Neuronal stem cell (in vitro differentiated cells): Measurements from ENCODE around the gene SHANK3.

Source experiments
- DNase-seq: peaks from one replicate; pipeline ENCODE4 v3.0.0-alpha.2; 2013; ENCODE audit warnings: low spot score
- H2AFZ ChIP-seq: one replicate; pipeline ENCODE4 v1.6.1; 2013; ENCODE audit warnings: mild to moderate bottlenecking, low read length, inconsistent platforms
- H2AK5ac ChIP-seq: 2 replicates; pipeline ENCODE4 v1.6.1; 2013; ENCODE audit warnings: low read depth, mild to moderate bottlenecking, inconsistent platforms, low read length, moderate library complexity, mixed read lengths
- H2BK120ac ChIP-seq: 2 replicates; pipeline ENCODE4 v1.6.1; 2013; ENCODE audit warnings: low read depth, mild to moderate bottlenecking, inconsistent platforms, low read length, moderate library complexity, mixed read lengths
- H2BK12ac ChIP-seq: one replicate; pipeline ENCODE4 v1.6.1; 2013; ENCODE audit warnings: low read length, inconsistent platforms
- H2BK15ac ChIP-seq: 2 replicates; pipeline ENCODE4 v1.6.1; 2013; ENCODE audit warnings: mild to moderate bottlenecking, low read length, inconsistent platforms, mixed read lengths
- H2BK5ac ChIP-seq: one replicate; pipeline ENCODE4 v1.6.1; 2013; ENCODE audit warnings: inconsistent platforms, mild to moderate bottlenecking, low read length, moderate library complexity
- H3K14ac ChIP-seq: one replicate; pipeline ENCODE4 v1.6.1; 2013; ENCODE audit warnings: low read length, inconsistent platforms
- H3K18ac ChIP-seq: 2 replicates; pipeline ENCODE4 v1.6.1; 2013; ENCODE audit warnings: low read length, inconsistent platforms
- H3K23ac ChIP-seq: 2 replicates; pipeline ENCODE4 v1.6.1; 2013; ENCODE audit warnings: low read depth, mild to moderate bottlenecking, mixed read lengths, low read length, inconsistent platforms; ENCODE audit not compliant: poor library complexity
- H3K27ac ChIP-seq: replicated peaks from 3 replicates; pipeline ENCODE4 v1.5.1; 2013; ENCODE audit warnings: low read length, inconsistent platforms
- H3K27me3 ChIP-seq, 3 experiments: 2 replicates each; pipeline ENCODE4 v1.6.1; 2013; ENCODE audit warnings: low read length in 3 of 3, mild to moderate bottlenecking in 2 of 3, inconsistent platforms in 1 of 3, low read depth in 1 of 3, mixed read lengths in 1 of 3, moderate library complexity in 1 of 3; ENCODE audit not compliant: control insufficient read depth in 3 of 3, insufficient read depth in 3 of 3
- H3K36me3 ChIP-seq, 2 donors: replicated peaks in 1 of 2; 2 replicates each; pipeline ENCODE4 v1.6.1; 2013; ENCODE audit warnings: low read length in 2 of 2; ENCODE audit not compliant: control insufficient read depth in 2 of 2, insufficient read depth in 2 of 2
- H3K4ac ChIP-seq: 2 replicates; pipeline ENCODE4 v1.6.1; 2013; ENCODE audit warnings: inconsistent platforms, mild to moderate bottlenecking, low read length, moderate library complexity
- H3K4me1 ChIP-seq, 2 donors: 1 replicate in 1 of 2; 2 replicates in 1 of 2; pipeline ENCODE4 v1.6.1; 2013; ENCODE audit warnings: low read length in 2 of 2, low read depth in 1 of 2; ENCODE audit not compliant: control insufficient read depth in 2 of 2, insufficient read depth in 1 of 2
- H3K4me2 ChIP-seq: one replicate; pipeline ENCODE4 v1.6.1; 2013; ENCODE audit warnings: mild to moderate bottlenecking, low read length, inconsistent platforms; ENCODE audit not compliant: insufficient read depth, poor library complexity, severe bottlenecking
- H3K4me3 ChIP-seq, 2 donors: 2 replicates each; pipeline ENCODE4 v1.5.1; 2013; ENCODE audit warnings: low read length in 2 of 2, mild to moderate bottlenecking in 2 of 2, inconsistent platforms in 1 of 2, moderate library complexity in 1 of 2
- H3K79me1 ChIP-seq: one replicate; pipeline ENCODE4 v1.6.1; 2013; ENCODE audit warnings: low read depth, mild to moderate bottlenecking, inconsistent platforms, low read length, moderate library complexity
- H3K9ac ChIP-seq: one replicate; pipeline ENCODE4 v1.6.1; 2013; ENCODE audit warnings: mild to moderate bottlenecking, low read depth, low read length, inconsistent platforms; ENCODE audit not compliant: poor library complexity
- H3K9me3 ChIP-seq, 2 donors: replicated peaks in 1 of 2; 2 replicates each; pipeline versions ENCODE3 to v1.6.1; 2013; ENCODE audit warnings: low read length in 2 of 2, mild to moderate bottlenecking in 2 of 2, inconsistent platforms in 1 of 2, low read depth in 1 of 2, mixed read lengths in 1 of 2, moderate library complexity in 1 of 2; ENCODE audit not compliant: control insufficient read depth in 2 of 2, insufficient read depth in 1 of 2
- H4K8ac ChIP-seq: one replicate; pipeline ENCODE4 v1.6.1; 2013; ENCODE audit warnings: low read depth, mild to moderate bottlenecking, inconsistent platforms, low read length, moderate library complexity
- H4K91ac ChIP-seq: one replicate; pipeline ENCODE4 v1.6.1; 2013; ENCODE audit warnings: low read length, low read depth, mild to moderate bottlenecking, inconsistent platforms; ENCODE audit not compliant: poor library complexity
- WGBS, 2 donors: extraction: QIAGEN DNeasy Blood & Tissue Kit; methylation state at CpG; one replicate each; pipeline ENCODE4 v1.1.7; 2013; ENCODE audit warnings: missing lambda C conversion rate in 2 of 2, mixed read lengths in 1 of 2; ENCODE audit not compliant: insufficient read length in 2 of 2, insufficient replicate concordance in 1 of 2; ENCODE audit errors: extremely low coverage in 2 of 2; 5-methylcytosine and 5-hydroxymethylcytosine counted together

Gene SHANK3

GRCh38 chr22:50676180-50676636 is 3.6 kb downstream of the SHANK3 start:
- Histone ChIP-seq H4K8ac (no peak overlapping the region), H3K14ac (no peak overlapping the region), H2BK5ac (no peak overlapping the region), H4K91ac (no peak overlapping the region), H3K4me1 (peaks cover 12 to 14% of the 10 kb centered on the region in 2 donors), H3K4ac (no peak overlapping the region), H2AK5ac (peak overlapping the region; percentile 94), H3K18ac (no peak overlapping the region), H3K9me3 (peaks cover 0 to 7% of the 10 kb centered on the region in 2 donors), H2AFZ (no peak overlapping the region), H3K9ac (no peak overlapping the region), H3K23ac (peak overlapping the region; percentile 68), H3K27me3 (peaks cover 0 to 8% (median 0%) of the 10 kb centered on the region in 3 experiments), H3K4me2 (no peak overlapping the region), H3K36me3 (peaks cover 10 to 13% of the 10 kb centered on the region in 2 donors), H3K27ac (no peak overlapping the region), H2BK15ac (peak overlapping the region; percentile 15), H3K79me1 (peaks cover 15% of the 10 kb centered on the region), H3K4me3 (peak overlapping the region; percentile 13 to 57), H2BK12ac (no peak overlapping the region), H2BK120ac (no peak overlapping the region)
- no peak for DNase-seq
- no CpG with 5 or more reads among the region's 14 CpGs for WGBS, 2 donors

GRCh38 chr22:50676661-50677492 is 4.3 kb downstream of the SHANK3 start:
- Histone ChIP-seq H3K9ac (no peak overlapping the region), H2BK12ac (no peak overlapping the region), H2BK120ac (no peak overlapping the region), H3K23ac (no peak overlapping the region), H3K36me3 (peaks cover 11 to 13% of the 10 kb centered on the region in 2 donors), H3K4me1 (peaks cover 12 to 14% of the 10 kb centered on the region in 2 donors), H3K14ac (no peak overlapping the region), H2BK15ac (no peak overlapping the region), H3K4me2 (no peak overlapping the region), H3K9me3 (peaks cover 0 to 7% of the 10 kb centered on the region in 2 donors), H4K8ac (no peak overlapping the region), H3K4ac (no peak overlapping the region), H2AK5ac (no peak overlapping the region), H3K18ac (no peak overlapping the region), H2BK5ac (no peak overlapping the region), H3K4me3 (no peak overlapping the region), H3K27me3 (peaks cover 0 to 8% (median 0%) of the 10 kb centered on the region in 3 experiments), H2AFZ (no peak overlapping the region), H3K79me1 (peaks cover 16% of the 10 kb centered on the region), H3K27ac (no peak overlapping the region), H4K91ac (no peak overlapping the region)
- no CpG with 5 or more reads among the region's 10 CpGs for WGBS, 2 donors
- DNase-seq: no peak

DNA sequence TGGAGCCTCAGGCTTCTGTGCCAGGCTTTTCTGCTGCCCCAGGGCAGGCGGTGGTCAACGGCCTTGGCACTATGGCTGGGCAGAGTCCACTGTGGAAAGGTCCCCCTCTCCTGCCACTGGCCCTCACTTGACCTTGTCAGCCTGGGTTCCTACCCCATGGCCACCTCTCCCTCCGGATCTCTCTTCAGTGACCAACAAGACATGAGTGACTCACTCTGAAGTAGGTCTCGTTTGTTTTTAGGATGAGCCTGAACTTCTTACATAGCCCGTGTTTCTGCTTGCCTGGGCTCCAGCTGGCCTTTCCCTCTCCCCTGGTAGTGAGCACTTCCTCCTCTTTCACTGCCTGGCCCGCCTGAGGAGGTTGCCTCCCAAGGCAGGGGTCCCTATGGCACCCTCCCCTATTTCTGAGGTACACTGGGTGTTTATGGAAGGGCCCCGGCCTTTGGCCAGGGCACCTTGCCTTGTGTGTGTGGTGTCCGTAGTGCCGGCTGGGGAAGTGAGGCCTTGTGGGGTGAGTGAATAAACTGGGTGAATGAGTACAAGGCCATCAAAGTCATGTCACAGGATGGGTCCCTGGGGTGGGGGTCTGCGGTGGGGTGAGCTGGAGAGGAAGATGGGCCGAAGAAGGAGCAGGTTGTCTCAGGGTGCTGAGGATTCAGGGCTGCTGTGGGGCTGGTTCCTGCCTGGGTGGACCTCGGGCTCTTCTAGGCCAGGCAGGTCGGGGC is 5.0 kb downstream of the SHANK3 start:
- Histone ChIP-seq H2BK120ac (no peak overlapping the region), H3K79me1 (peaks cover 16% of the 10 kb centered on the region), H2BK15ac (no peak overlapping the region), H3K4me3 (no peak overlapping the region), H3K18ac (no peak overlapping the region), H3K9me3 (peaks cover 0 to 7% of the 10 kb centered on the region in 2 donors), H3K27me3 (peaks cover 0 to 8% (median 0%) of the 10 kb centered on the region in 3 experiments), H2AK5ac (no peak overlapping the region), H2BK12ac (no peak overlapping the region), H4K8ac (no peak overlapping the region), H3K23ac (peak overlapping the region; percentile 57), H3K9ac (no peak overlapping the region), H4K91ac (no peak overlapping the region), H3K14ac (no peak overlapping the region), H3K4me2 (no peak overlapping the region), H3K36me3 (peaks cover 11 to 13% of the 10 kb centered on the region in 2 donors), H3K4ac (no peak overlapping the region), H3K27ac (no peak overlapping the region), H2BK5ac (no peak overlapping the region), H2AFZ (no peak overlapping the region), H3K4me1 (peaks cover 11 to 13% of the 10 kb centered on the region in 2 donors)
- no peak for DNase-seq
- WGBS, 2 donors: no CpG with 5 or more reads among the region's 13 CpGs

GRCh38 chr22:50678218-50678650 is 5.6 kb downstream of the SHANK3 start:
- Histone ChIP-seq H3K27ac (no peak overlapping the region), H3K27me3 (peaks cover 0 to 8% (median 0%) of the 10 kb centered on the region in 3 experiments), H2BK120ac (no peak overlapping the region), H2AK5ac (peak overlapping the region; percentile 83), H4K8ac (peak overlapping the region; percentile 65), H3K4me1 (peaks cover 6 to 9% of the 10 kb centered on the region in 2 donors), H3K4me3 (peak overlapping the region in 1 of 2 donors; percentile 38), H2AFZ (no peak overlapping the region), H3K9me3 (peaks cover 0 to 7% of the 10 kb centered on the region in 2 donors), H3K14ac (no peak overlapping the region), H3K4ac (no peak overlapping the region), H2BK5ac (no peak overlapping the region), H3K36me3 (peaks cover 14 to 19% of the 10 kb centered on the region in 2 donors), H2BK12ac (no peak overlapping the region), H3K4me2 (no peak overlapping the region), H3K18ac (peak overlapping the region; percentile 8), H2BK15ac (no peak overlapping the region), H4K91ac (no peak overlapping the region), H3K9ac (no peak overlapping the region), H3K23ac (peak overlapping the region; percentile 85), H3K79me1 (peaks cover 12% of the 10 kb centered on the region)
- WGBS, 2 donors: no CpG with 5 or more reads among the region's 17 CpGs
- DNase-seq: no peak
